Testis (tissue), 3 donors: ENCODE measurements around the gene TSC22D1. TPM values are rescaled to one million over a fixed set of nuclear protein-coding genes. Genes with fewer than 3 reads are reported as not detected.

Experiments used
- DNase-seq: peaks from one replicate; pipeline ENCODE4 v3.0.0-alpha.2; 2019
- H3K27ac ChIP-seq, 2 donors: fragments of 200-600 bp; sonication (generic); one replicate each; pipeline ENCODE4 v1.5.1; 2019
- H3K27me3 ChIP-seq: fragments of 200-600 bp; sonication (generic); one replicate; pipeline ENCODE4 v1.5.1; 2019
- H3K36me3 ChIP-seq: fragments of 200-600 bp; sonication (generic); one replicate; pipeline ENCODE4 v1.5.1; 2017; ENCODE audit warnings: low read depth; ENCODE audit errors: missing control alignments
- H3K4me1 ChIP-seq: fragments of 200-600 bp; sonication (generic); one replicate; pipeline ENCODE4 v1.5.1; 2019
- H3K4me3 ChIP-seq, 2 donors: fragments of 200-600 bp; sonication (generic); one replicate each; pipeline ENCODE4 v1.5.1; 2017 to 2019
- H3K9me3 ChIP-seq: fragments of 200-600 bp; sonication (generic); one replicate; pipeline ENCODE4 v1.5.1; 2017
- POLR2A ChIP-seq: fragments of 450-650 bp; IDR thresholded peaks from one replicate; pipeline ENCODE4 v1.6.1; 2017; ENCODE audit warnings: antibody characterized with exemption, mild to moderate bottlenecking, moderate library complexity
- WGBS, 2 donors: methylation state at CpG; one replicate each; pipeline ENCODE4 v1.1.5; 2018; 5-methylcytosine and 5-hydroxymethylcytosine counted together
- intact Hi-C: fragments of 100-400 bp; cut with DNase I; formaldehyde crosslinking; loops from one replicate; pipeline ENCODE4 v1.15.1; 2023; ENCODE audit warnings: low total_unique reads
- polyA plus RNA-seq: library from polyadenylated mRNA; stranded (reverse); fragments of 350-450 nt; fragmentation: Illumina TruSeq; extraction: RNeasy Lipid Tissue Mini Kit (QIAGEN cat#74804); gene quantifications from one replicate; pipeline ENCODE4 v1.2.3, GENCODE V29; 2014; ENCODE audit warnings: low read depth, low replicate concordance; ENCODE audit not compliant: insufficient read depth
- total RNA-seq, 2 donors: library from RNA; depleted of rRNA; stranded (reverse); fragments of >200 nt; gene quantifications; one replicate each; pipeline ENCODE4 v1.2.3, GENCODE V29; 2016
- TF ChIP-seq, protein P1 (sequence below), 3 experiments: fragments of 450-650 bp in 2 of 3; fragments of 200-600 bp in 1 of 3; sonication (generic) in 1 of 3; IDR thresholded peaks; one replicate each; pipeline ENCODE4 v1.5.1; 2016 to 2019; ENCODE audit warnings: antibody characterized with exemption in 3 of 3, mild to moderate bottlenecking in 2 of 3, moderate library complexity in 1 of 3

The TSC22D1 gene
- total and polyA plus RNA-seq, 3 donors from 2014 or later, result 189 to 227 (median 193) TPM

DNA sequence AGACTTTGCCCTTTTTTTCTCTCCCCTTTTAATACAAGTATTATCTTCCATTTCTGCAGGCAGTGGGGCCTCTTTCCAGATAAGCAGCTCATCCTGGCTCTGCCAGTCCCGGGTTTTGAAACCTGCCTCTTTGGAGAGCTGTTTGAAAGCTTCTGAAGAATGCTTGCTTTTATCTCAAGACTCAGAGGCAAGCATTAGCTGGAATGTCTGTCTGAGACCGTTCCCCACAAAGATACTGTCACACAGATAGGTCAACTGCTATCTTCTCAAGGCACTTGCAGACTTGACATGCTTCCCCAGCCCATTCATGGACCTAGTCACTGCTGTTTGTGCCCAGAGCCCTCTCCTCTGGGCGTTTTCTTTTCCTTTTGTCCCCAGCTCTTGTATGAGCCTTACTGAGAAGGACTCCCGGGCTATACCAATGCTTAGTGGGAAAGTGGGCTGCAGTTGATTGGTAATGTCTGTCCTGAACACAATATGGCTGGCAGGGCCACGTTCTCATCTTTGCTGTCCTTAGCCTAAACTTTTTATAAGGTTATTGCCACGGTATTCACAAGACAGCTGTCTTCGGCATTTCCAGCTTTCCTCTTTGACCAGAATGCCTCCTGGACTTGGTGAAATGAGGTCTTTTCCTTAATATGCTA is 189.1 kb downstream of the TSC22D1 start:
- no peaks in the 10 kb centered on the region for H3K36me3 ChIP-seq
- peak overlapping the region; percentile 26 to 72 for H3K27ac ChIP-seq
- H3K4me3 ChIP-seq, result no peak overlapping the region
- TF ChIP-seq POLR2A, result no peak
- TF ChIP-seq, protein P1, sequence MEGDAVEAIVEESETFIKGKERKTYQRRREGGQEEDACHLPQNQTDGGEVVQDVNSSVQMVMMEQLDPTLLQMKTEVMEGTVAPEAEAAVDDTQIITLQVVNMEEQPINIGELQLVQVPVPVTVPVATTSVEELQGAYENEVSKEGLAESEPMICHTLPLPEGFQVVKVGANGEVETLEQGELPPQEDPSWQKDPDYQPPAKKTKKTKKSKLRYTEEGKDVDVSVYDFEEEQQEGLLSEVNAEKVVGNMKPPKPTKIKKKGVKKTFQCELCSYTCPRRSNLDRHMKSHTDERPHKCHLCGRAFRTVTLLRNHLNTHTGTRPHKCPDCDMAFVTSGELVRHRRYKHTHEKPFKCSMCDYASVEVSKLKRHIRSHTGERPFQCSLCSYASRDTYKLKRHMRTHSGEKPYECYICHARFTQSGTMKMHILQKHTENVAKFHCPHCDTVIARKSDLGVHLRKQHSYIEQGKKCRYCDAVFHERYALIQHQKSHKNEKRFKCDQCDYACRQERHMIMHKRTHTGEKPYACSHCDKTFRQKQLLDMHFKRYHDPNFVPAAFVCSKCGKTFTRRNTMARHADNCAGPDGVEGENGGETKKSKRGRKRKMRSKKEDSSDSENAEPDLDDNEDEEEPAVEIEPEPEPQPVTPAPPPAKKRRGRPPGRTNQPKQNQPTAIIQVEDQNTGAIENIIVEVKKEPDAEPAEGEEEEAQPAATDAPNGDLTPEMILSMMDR (IDR thresholded peaks at IDR 0.05), result no peak
- DNase-seq, result peak; percentile 35
- H3K9me3 ChIP-seq, result no peaks in the 10 kb centered on the region
- peaks cover 47% of the 10 kb centered on the region for H3K4me1 ChIP-seq
- no peaks in the 10 kb centered on the region for H3K27me3 ChIP-seq
- intact Hi-C loops, result no loop called here
- WGBS, 2 donors, result 65 to 77% methylated on average over 7 of the region's 7 CpGs

DNA sequence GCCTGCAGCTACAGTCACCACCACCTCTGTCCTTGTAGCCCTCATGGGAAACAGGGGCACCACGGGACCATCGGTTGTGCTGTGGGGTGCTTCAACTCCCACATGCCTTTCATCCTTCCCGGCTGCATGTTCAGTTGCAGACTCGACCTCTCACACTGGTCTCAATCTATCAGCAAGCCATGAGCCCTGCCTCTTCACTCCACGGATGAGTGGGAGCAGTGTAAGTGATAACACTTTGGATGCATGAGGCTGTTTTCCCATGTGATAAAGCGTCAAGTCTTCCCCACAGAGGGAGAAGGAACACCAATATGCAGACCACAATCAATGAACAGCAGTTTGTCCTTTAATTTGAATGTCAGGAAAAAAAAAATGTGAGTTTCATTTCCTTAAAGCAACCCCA is 190.3 kb downstream of the TSC22D1 start:
- Histone ChIP-seq H3K27ac (peak overlapping the region; percentile 16 to 61), H3K9me3 (no peaks in the 10 kb centered on the region), H3K27me3 (no peaks in the 10 kb centered on the region), H3K4me3 (no peak overlapping the region), H3K36me3 (no peaks in the 10 kb centered on the region), H3K4me1 (peaks cover 47% of the 10 kb centered on the region)
- TF ChIP-seq, protein P1 (IDR thresholded peaks at IDR 0.05), result no peak
- TF ChIP-seq POLR2A, result no peak
- intact Hi-C loops, result no loop called here
- DNase-seq, result peak; percentile 63
- WGBS, 2 donors, result 61 to 82% methylated on average over 4 to 6 of the region's 6 CpGs

GRCh38 chr13:44385401-44385800 is 190.7 kb downstream of the TSC22D1 start:
- intact Hi-C loops, result no loop called here
- WGBS, 2 donors, result 92 to 98% methylated on average over 3 of the region's 3 CpGs
- no peak for TF ChIP-seq POLR2A
- TF ChIP-seq, protein P1 (IDR thresholded peaks at IDR 0.05), result no peak

DNA sequence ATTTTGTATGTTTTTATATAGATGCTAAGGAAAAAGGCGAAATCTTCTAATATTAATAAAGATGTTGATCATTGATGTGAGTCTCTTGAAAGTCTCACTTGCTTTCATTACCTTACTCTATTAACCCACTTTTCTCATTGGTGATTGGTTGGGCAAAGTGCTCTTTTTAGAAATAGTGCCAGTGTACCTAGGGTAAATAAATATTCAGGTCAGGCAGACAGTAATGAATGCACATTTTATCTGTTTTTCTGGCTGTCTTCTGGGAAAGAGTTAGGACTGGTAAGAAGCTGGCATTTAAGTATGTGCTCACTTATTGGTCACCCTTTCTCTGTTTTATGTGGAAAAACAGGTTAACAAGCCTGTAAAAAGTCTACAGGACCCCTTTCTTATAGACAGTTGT is 191.4 kb downstream of the TSC22D1 start:
- H3K4me3 ChIP-seq, result no peak overlapping the region
- no peak for TF ChIP-seq POLR2A
- TF ChIP-seq, protein P1 (IDR thresholded peaks at IDR 0.05), result no peak
- 96 to 97% methylated on average over 1 of the region's 1 CpG for WGBS, 2 donors
- peaks cover 47% of the 10 kb centered on the region for H3K4me1 ChIP-seq
- H3K9me3 ChIP-seq, result no peaks in the 10 kb centered on the region
- no peaks in the 10 kb centered on the region for H3K36me3 ChIP-seq
- no peaks in the 10 kb centered on the region for H3K27me3 ChIP-seq
- peak overlapping the region; percentile 61 to 65 for H3K27ac ChIP-seq
- intact Hi-C loops, result no loop called here
- no peak for DNase-seq

More at GRCh38 chr13:44385401-44385800, 190.7 kb downstream of the TSC22D1 start:
- no peak overlapping the region for H3K4me3 ChIP-seq
- H3K27ac ChIP-seq, result peak overlapping the region; percentile 16 to 61
- no peaks in the 10 kb centered on the region for H3K9me3 ChIP-seq
- H3K36me3 ChIP-seq, result no peaks in the 10 kb centered on the region
- peaks cover 47% of the 10 kb centered on the region for H3K4me1 ChIP-seq
- H3K27me3 ChIP-seq, result no peaks in the 10 kb centered on the region
- no peak for DNase-seq

DNA sequence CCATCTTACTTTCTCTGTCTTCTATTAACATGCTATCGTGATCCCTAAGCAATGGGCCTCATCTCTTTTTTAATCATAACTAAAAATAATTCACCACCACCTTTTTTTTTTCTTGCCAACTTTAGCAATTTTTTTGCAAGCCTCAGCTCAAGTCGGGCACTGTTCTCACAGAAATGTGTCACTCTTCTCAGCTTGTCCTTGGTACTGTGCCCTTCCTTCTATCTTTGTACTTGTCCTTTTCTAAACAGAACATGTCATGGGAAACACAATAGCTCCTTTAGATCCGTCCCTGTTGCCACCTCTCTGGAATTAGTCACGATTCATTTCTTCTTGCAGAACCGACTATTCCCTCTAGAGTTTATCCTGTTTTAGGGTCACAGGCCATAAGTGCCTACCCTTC is 192.2 kb downstream of the TSC22D1 start:
- H3K9me3 ChIP-seq, result no peaks in the 10 kb centered on the region
- H3K36me3 ChIP-seq, result no peaks in the 10 kb centered on the region
- H3K4me1 ChIP-seq, result peaks cover 47% of the 10 kb centered on the region
- no peaks in the 10 kb centered on the region for H3K27me3 ChIP-seq
- H3K27ac ChIP-seq, result peak overlapping the region; percentile 61 to 65
- no peak for DNase-seq
- no peak overlapping the region for H3K4me3 ChIP-seq
- intact Hi-C loops, result no loop called here
- 50 to 58% methylated on average over 5 of the region's 5 CpGs for WGBS, 2 donors
- no peak for TF ChIP-seq POLR2A
- TF ChIP-seq, protein P1 (IDR thresholded peaks at IDR 0.05), result no peak
